ENCODE measurements around the gene KRABD2.

The KRABD2 gene

GRCh38 chr17:8337802-8338752 lies 38.4 kb downstream of the KRABD2 start:
- ChIA-PET POLR2A (interaction anchor here (0.7 to 1.1 kb wide), 5 partner anchors 8 to 311 kb away, joined by 3 to 4 read pairs (median 3); no protein-coding TSS in a partner anchor), CTCF (ENCODE audit: unreplicated experiment) (no interaction called here)
- intact Hi-C loops (cut with micrococcal nuclease; ENCODE audit: unreplicated experiment), result no loop called here
- no peak overlapping the region for H3K4me3 ChIP-seq (ENCODE audit: low read depth, low read length, poor library complexity, severe bottlenecking)
- H4K20me1 ChIP-seq (ENCODE audit: insufficient read depth, low read length), result no peaks in the 10 kb centered on the region
- H3K9me2 ChIP-seq (ENCODE audit: insufficient read depth, low read length), result no peaks in the 10 kb centered on the region
- no peak overlapping the region for H3K4me2 ChIP-seq (ENCODE audit: low read length)
- H3K4me1 ChIP-seq (ENCODE audit: insufficient read depth, low read length, poor library complexity, severe bottlenecking), result no peaks in the 10 kb centered on the region
- H2AFZ ChIP-seq (ENCODE audit: low read length), result no peak overlapping the region
- no TSS peak for BruUV-seq (replicated peaks)
- H3K27ac ChIP-seq (ENCODE audit: low read depth, low read length, poor library complexity, severe bottlenecking), result no peak overlapping the region
- H3K9me3 ChIP-seq (ENCODE audit: low read length), result no peaks in the 10 kb centered on the region
- no peaks in the 10 kb centered on the region for H3K79me2 ChIP-seq (ENCODE audit: insufficient read depth, low read depth, low read length)
- no peak for TF ChIP-seq EZH2phosphoT487 (IDR thresholded peaks at IDR 0.05; ENCODE audit: borderline replicate concordance, low read depth, low read length)
- no peak for TF ChIP-seq CTCF (conservative IDR thresholded peaks at IDR 0.05; ENCODE audit: low read length)
- DNase-seq (ENCODE audit: low spot score), result no peak
- H3K36me3 ChIP-seq (ENCODE audit: insufficient read depth, low read length), result no peaks in the 10 kb centered on the region

GRCh38 chr17:8333281-8333680 lies 43.2 kb downstream of the KRABD2 start:
- BruUV-seq (replicated peaks), result no TSS peak

More at GRCh38 chr17:8333281-8333680, 43.2 kb downstream of the KRABD2 start:
- POLR2A ChIA-PET, result no interaction called here
- Histone ChIP-seq H3K4me2 (ENCODE audit: low read length) (no peak overlapping the region), H3K36me3 (ENCODE audit: insufficient read depth, low read length) (no peaks in the 10 kb centered on the region), H3K9me3 (ENCODE audit: low read length) (no peaks in the 10 kb centered on the region), H3K4me1 (ENCODE audit: insufficient read depth, low read length, poor library complexity, severe bottlenecking) (no peaks in the 10 kb centered on the region), H3K9me2 (ENCODE audit: insufficient read depth, low read length) (no peaks in the 10 kb centered on the region), H4K20me1 (ENCODE audit: insufficient read depth, low read length) (no peaks in the 10 kb centered on the region), H2AFZ (ENCODE audit: low read length) (no peak overlapping the region), H3K4me3 (ENCODE audit: low read depth, low read length, poor library complexity, severe bottlenecking) (no peak overlapping the region), H3K79me2 (ENCODE audit: insufficient read depth, low read depth, low read length) (no peaks in the 10 kb centered on the region), H3K27ac (ENCODE audit: low read depth, low read length, poor library complexity, severe bottlenecking) (no peak overlapping the region)
- DNase-seq (ENCODE audit: low spot score), result no peak
- no peak for TF ChIP-seq EZH2phosphoT487 (IDR thresholded peaks at IDR 0.05; ENCODE audit: borderline replicate concordance, low read depth, low read length)
- TF ChIP-seq CTCF (conservative IDR thresholded peaks at IDR 0.05; ENCODE audit: low read length), result no peak
- intact Hi-C loops (cut with micrococcal nuclease; ENCODE audit: unreplicated experiment), result no loop called here
- CTCF ChIA-PET (ENCODE audit: unreplicated experiment), result no interaction called here

Data from OCI-LY7 (cell line).